Astrocyte (in vitro differentiated cells and primary cell): ENCODE measurements around the gene GYPC. TPM values are rescaled to one million over a fixed set of nuclear protein-coding genes. Genes with fewer than 3 reads are reported as not detected.

Experiments used
- DNase-seq: peaks from one replicate; pipeline ENCODE4 v3.0.0-alpha.2; 2010; ENCODE audit warnings: low read depth
- FAIRE-seq: peaks from 2 replicates; lab custom pipeline; 2011; peaks lifted over from hg19 to GRCh38; lab: Jason Lieb, UNC
- H2AFZ ChIP-seq: 2 replicates; pipeline ENCODE4 v1.6.0; 2012; ENCODE audit warnings: low read depth, low read length, inconsistent platforms
- H3K27ac ChIP-seq: 2 replicates; pipeline ENCODE4 v1.5.1; 2011; ENCODE audit warnings: low read depth, low read length, inconsistent platforms
- H3K27me3 ChIP-seq: 2 replicates; pipeline ENCODE4 v1.6.0; 2011; ENCODE audit warnings: low read length, inconsistent platforms; ENCODE audit not compliant: insufficient read depth
- H3K36me3 ChIP-seq: 2 replicates; pipeline ENCODE4 v1.5.1; 2011; ENCODE audit warnings: low read length, inconsistent platforms; ENCODE audit not compliant: insufficient read depth
- H3K4me1 ChIP-seq: 2 replicates; pipeline ENCODE4 v1.5.1; 2011; ENCODE audit warnings: low read length, inconsistent platforms; ENCODE audit not compliant: insufficient read depth
- H3K4me2 ChIP-seq: 2 replicates; pipeline ENCODE4 v1.6.0; 2012; ENCODE audit warnings: low read length, inconsistent platforms
- H3K4me3 ChIP-seq: 2 replicates; pipeline ENCODE4 v1.5.1; 2011; ENCODE audit warnings: low read depth, mild to moderate bottlenecking, low read length, inconsistent platforms; ENCODE audit not compliant: insufficient read depth
- H3K79me2 ChIP-seq: 2 replicates; pipeline ENCODE4 v1.6.0; 2012; ENCODE audit warnings: mild to moderate bottlenecking, low read length, inconsistent platforms; ENCODE audit not compliant: insufficient read depth
- H3K9ac ChIP-seq: 2 replicates; pipeline ENCODE4 v1.6.0; 2012; ENCODE audit warnings: mild to moderate bottlenecking, low read length, inconsistent platforms
- H3K9me3 ChIP-seq: 2 replicates; pipeline ENCODE4 v1.5.1; 2012; ENCODE audit warnings: low read depth, mild to moderate bottlenecking, low read length, inconsistent platforms; ENCODE audit not compliant: insufficient read depth
- H4K20me1 ChIP-seq: 2 replicates; pipeline ENCODE4 v1.6.0; 2012; ENCODE audit warnings: low read length, inconsistent platforms; ENCODE audit not compliant: insufficient read depth
- H3K27ac Mint-ChIP-seq: one replicate; pipeline ENCODE4 v1.8.0; 2021; ENCODE audit warnings: mild to moderate bottlenecking, mixed read lengths; ENCODE audit not compliant: unreplicated experiment
- H3K27me3 Mint-ChIP-seq: one replicate; pipeline ENCODE4 v1.8.0; 2021; ENCODE audit warnings: low read depth, mixed read lengths; ENCODE audit not compliant: unreplicated experiment
- H3K36me3 Mint-ChIP-seq: one replicate; pipeline ENCODE4 v1.8.0; 2021; ENCODE audit warnings: low read depth, mixed read lengths; ENCODE audit not compliant: unreplicated experiment
- H3K4me1 Mint-ChIP-seq: one replicate; pipeline ENCODE4 v1.8.0; 2021; ENCODE audit warnings: low read depth, mixed read lengths; ENCODE audit not compliant: unreplicated experiment
- H3K4me3 Mint-ChIP-seq: one replicate; pipeline ENCODE4 v1.8.0; 2021; ENCODE audit warnings: mild to moderate bottlenecking, moderate library complexity, mixed read lengths; ENCODE audit not compliant: unreplicated experiment
- H3K9me3 Mint-ChIP-seq: one replicate; pipeline ENCODE4 v1.8.0; 2021; ENCODE audit warnings: mild to moderate bottlenecking, mixed read lengths; ENCODE audit not compliant: unreplicated experiment
- EZH2 ChIP-seq: IDR thresholded peaks from 2 replicates; pipeline ENCODE4 v1.6.1; 2012; ENCODE audit warnings: mild to moderate bottlenecking, low read length, inconsistent platforms; ENCODE audit not compliant: insufficient read depth
- total RNA-seq: library from RNA; stranded (reverse); gene quantifications from 2 replicates; pipeline ENCODE4 v1.2.1, GENCODE V29; 2021
- TF ChIP-seq, protein P1 (sequence below): IDR thresholded peaks from 2 replicates; pipeline ENCODE4 v1.5.1; 2011; ENCODE audit warnings: low read depth, mild to moderate bottlenecking, inconsistent platforms, low read length, moderate library complexity; ENCODE audit not compliant: insufficient read depth

GYPC gene
- total RNA-seq, 1 donor from 2014 or later, result 29.3 TPM

DNA sequence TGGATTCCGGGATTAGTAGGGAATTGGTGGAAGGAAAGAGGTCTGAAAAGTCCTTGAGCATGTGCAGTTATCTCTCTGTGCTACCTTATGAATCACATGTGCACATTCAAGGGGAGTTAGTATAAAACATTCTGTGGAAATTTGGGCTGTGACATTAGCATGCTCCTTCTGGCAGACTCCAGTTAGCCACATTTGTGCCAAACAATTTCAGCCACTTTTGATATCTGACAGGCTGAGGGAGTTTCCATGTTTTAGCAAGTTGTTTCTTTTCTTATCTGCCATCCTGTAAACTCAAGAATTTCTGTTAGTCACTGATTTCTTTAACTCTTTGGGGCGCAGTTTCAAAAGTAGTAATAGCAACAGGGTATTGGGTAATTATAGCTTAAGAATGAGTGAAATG lies 28.3 kb upstream of the GYPC start:
- Histone ChIP-seq H3K4me3 (no peak overlapping the region), H3K79me2 (no peaks in the 10 kb centered on the region), H3K9ac (no peak overlapping the region), H3K27me3 (no peaks in the 10 kb centered on the region), H3K9me3 (no peaks in the 10 kb centered on the region), H2AFZ (no peak overlapping the region), H3K4me2 (no peak overlapping the region), H3K4me1 (no peaks in the 10 kb centered on the region), H4K20me1 (no peaks in the 10 kb centered on the region), H3K27ac (no peak overlapping the region), H3K36me3 (no peaks in the 10 kb centered on the region)
- no peak for FAIRE-seq
- no peak overlapping the region for H3K4me3 Mint-ChIP-seq
- no peak overlapping the region for H3K27ac Mint-ChIP-seq
- no peak for TF ChIP-seq EZH2
- TF ChIP-seq, protein P1, sequence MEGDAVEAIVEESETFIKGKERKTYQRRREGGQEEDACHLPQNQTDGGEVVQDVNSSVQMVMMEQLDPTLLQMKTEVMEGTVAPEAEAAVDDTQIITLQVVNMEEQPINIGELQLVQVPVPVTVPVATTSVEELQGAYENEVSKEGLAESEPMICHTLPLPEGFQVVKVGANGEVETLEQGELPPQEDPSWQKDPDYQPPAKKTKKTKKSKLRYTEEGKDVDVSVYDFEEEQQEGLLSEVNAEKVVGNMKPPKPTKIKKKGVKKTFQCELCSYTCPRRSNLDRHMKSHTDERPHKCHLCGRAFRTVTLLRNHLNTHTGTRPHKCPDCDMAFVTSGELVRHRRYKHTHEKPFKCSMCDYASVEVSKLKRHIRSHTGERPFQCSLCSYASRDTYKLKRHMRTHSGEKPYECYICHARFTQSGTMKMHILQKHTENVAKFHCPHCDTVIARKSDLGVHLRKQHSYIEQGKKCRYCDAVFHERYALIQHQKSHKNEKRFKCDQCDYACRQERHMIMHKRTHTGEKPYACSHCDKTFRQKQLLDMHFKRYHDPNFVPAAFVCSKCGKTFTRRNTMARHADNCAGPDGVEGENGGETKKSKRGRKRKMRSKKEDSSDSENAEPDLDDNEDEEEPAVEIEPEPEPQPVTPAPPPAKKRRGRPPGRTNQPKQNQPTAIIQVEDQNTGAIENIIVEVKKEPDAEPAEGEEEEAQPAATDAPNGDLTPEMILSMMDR, result no peak
- no peaks in the 10 kb centered on the region for H3K9me3 Mint-ChIP-seq
- H3K36me3 Mint-ChIP-seq, result no peaks in the 10 kb centered on the region
- no peak for DNase-seq
- peaks cover 5% of the 10 kb centered on the region for H3K27me3 Mint-ChIP-seq
- no peaks in the 10 kb centered on the region for H3K4me1 Mint-ChIP-seq

DNA sequence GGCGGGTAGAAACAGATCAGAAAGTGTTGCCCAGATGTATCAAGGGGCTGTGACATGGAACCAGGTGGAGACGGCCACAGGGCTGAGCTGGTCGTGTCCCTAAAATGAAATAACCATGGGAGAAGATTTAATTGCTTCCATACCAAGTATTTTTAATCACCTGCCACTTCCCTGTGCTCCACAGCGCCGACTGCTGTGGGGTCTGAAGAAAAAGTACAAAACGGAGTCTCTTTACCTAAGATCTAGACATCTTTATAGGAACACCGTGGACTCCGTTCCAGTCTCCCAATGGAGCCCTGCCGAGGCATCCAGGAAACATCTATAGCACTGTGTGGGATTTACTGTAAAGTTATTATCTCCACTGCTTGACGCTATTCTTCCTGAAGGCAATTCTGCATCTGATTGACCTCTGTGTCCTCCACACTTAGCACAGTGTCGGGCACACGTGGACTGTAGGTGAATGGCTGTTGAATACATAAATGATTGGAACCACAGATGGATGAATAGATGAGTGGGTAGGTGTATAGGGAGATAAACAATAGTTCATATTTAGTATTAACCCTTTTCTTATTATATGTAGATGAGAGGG lies 21.6 kb upstream of the GYPC start:
- FAIRE-seq, result no peak
- H3K4me2 ChIP-seq, result no peak overlapping the region
- Mint-ChIP-seq H3K9me3 (no peaks in the 10 kb centered on the region), H3K27ac (no peak overlapping the region), H3K4me1 (no peaks in the 10 kb centered on the region), H3K27me3 (peaks cover 9% of the 10 kb centered on the region), H3K36me3 (no peaks in the 10 kb centered on the region), H3K4me3 (no peak overlapping the region)
- no peaks in the 10 kb centered on the region for H3K9me3 ChIP-seq
- H3K79me2 ChIP-seq, result no peaks in the 10 kb centered on the region
- H4K20me1 ChIP-seq, result no peaks in the 10 kb centered on the region
- no peaks in the 10 kb centered on the region for H3K4me1 ChIP-seq
- no peak overlapping the region for H3K4me3 ChIP-seq
- no peak for DNase-seq
- no peaks in the 10 kb centered on the region for H3K27me3 ChIP-seq
- no peak overlapping the region for H2AFZ ChIP-seq
- no peak overlapping the region for H3K27ac ChIP-seq
- TF ChIP-seq, protein P1, result peak; percentile 35
- TF ChIP-seq EZH2, result no peak
- H3K9ac ChIP-seq, result no peak overlapping the region
- no peaks in the 10 kb centered on the region for H3K36me3 ChIP-seq

- no peak overlapping the region for H3K4me3 ChIP-seq
- H3K9ac ChIP-seq, result no peak overlapping the region
- no peak overlapping the region for H2AFZ ChIP-seq
- H3K9me3 ChIP-seq, result no peaks in the 10 kb centered on the region
- no peak for TF ChIP-seq EZH2
- TF ChIP-seq, protein P1, result no peak
- Mint-ChIP-seq H3K27me3 (peaks cover 9% of the 10 kb centered on the region), H3K27ac (no peak overlapping the region), H3K4me1 (no peaks in the 10 kb centered on the region), H3K36me3 (no peaks in the 10 kb centered on the region), H3K4me3 (no peak overlapping the region), H3K9me3 (no peaks in the 10 kb centered on the region)
- no peaks in the 10 kb centered on the region for H3K27me3 ChIP-seq
- H3K4me2 ChIP-seq, result no peak overlapping the region
- H3K36me3 ChIP-seq, result no peaks in the 10 kb centered on the region
- FAIRE-seq (no peak), DNase-seq (no peak)
- no peak overlapping the region for H3K27ac ChIP-seq
- H4K20me1 ChIP-seq, result no peaks in the 10 kb centered on the region
- no peaks in the 10 kb centered on the region for H3K79me2 ChIP-seq
- H3K4me1 ChIP-seq, result no peaks in the 10 kb centered on the region
Observed at GRCh38 chr2:126635281-126635680, 20.7 kb upstream of the GYPC start.
